T-cell (primary cell): ENCODE measurements around the gene AVL9. TPM values are rescaled to one million over a fixed set of nuclear protein-coding genes. Genes with fewer than 3 reads are reported as not detected.
A peak's percentile ranks its signal among the peaks of the same experiment; 100 is the strongest.

Experiments used
- ATAC-seq, 4 experiments: fragments of 200-7000 bp in 3 of 4; fragments of 150-1000 bp in 1 of 4; cut with Tn5 transposase; replicated peaks in 1 of 4; 1 replicate in 3 of 4; 2 replicates in 1 of 4; pipeline ENCODE4 v1.10.0; 2021; ENCODE audit warnings: moderate library complexity in 3 of 4, mild to moderate bottlenecking in 2 of 4, moderate number of reproducible peaks in 1 of 4
- CTCF ChIA-PET, 2 donors: fragments of 300-600 bp; sonication (Branson Sonifier 250); formaldehyde crosslinking; loops; one replicate each; lab custom pipeline; 2022; ENCODE audit warnings: antibody characterized with exemption in 2 of 2; lab: Charles Lee
- POLR2A ChIA-PET, 2 donors: fragments of 300-600 bp; sonication (Branson Sonifier 250); formaldehyde crosslinking; loops; one replicate each; lab custom pipeline; 2022; ENCODE audit warnings: antibody characterized with exemption in 2 of 2; lab: Charles Lee
- DNase-seq, 35 experiments: peaks; one replicate each; pipeline versions ENCODE4 v3.0.0 to v3.0.0-alpha.2; 2013 to 2023
- H3K27ac ChIP-seq: one replicate; pipeline ENCODE4 v1.5.1; 2013; ENCODE audit warnings: low read length
- H3K27me3 ChIP-seq, 2 experiments: replicated peaks in 1 of 2; 1 replicate in 1 of 2; 2 replicates in 1 of 2; pipeline versions ENCODE4 v1.6.1 to v1.7.0; 2013; ENCODE audit warnings: low read length in 1 of 2, mixed read lengths in 1 of 2; ENCODE audit not compliant: control insufficient read depth in 2 of 2, insufficient read depth in 2 of 2; ENCODE audit errors: extremely low read depth in 1 of 2
- H3K36me3 ChIP-seq, 2 donors: 1 replicate in 1 of 2; 2 replicates in 1 of 2; pipeline versions ENCODE4 v1.6.1 to v1.7.0; 2013; ENCODE audit warnings: low read length in 1 of 2; ENCODE audit not compliant: control insufficient read depth in 2 of 2, insufficient read depth in 1 of 2; ENCODE audit errors: extremely low read depth in 1 of 2
- H3K4me1 ChIP-seq, 2 experiments: 1 replicate in 1 of 2; 2 replicates in 1 of 2; pipeline versions ENCODE4 v1.6.1 to v1.7.0; 2013; ENCODE audit warnings: low read length in 2 of 2, mixed read lengths in 1 of 2; ENCODE audit not compliant: insufficient read depth in 2 of 2, control insufficient read depth in 1 of 2; ENCODE audit errors: extremely low read depth in 1 of 2
- H3K4me3 ChIP-seq, 2 donors: 1 replicate in 1 of 2; 2 replicates in 1 of 2; pipeline versions ENCODE4 v1.5.1 to v1.7.0; 2013; ENCODE audit warnings: mild to moderate bottlenecking in 2 of 2, low read length in 1 of 2, moderate library complexity in 1 of 2; ENCODE audit not compliant: control insufficient read depth in 1 of 2; ENCODE audit errors: extremely low read depth in 1 of 2
- H3K9me3 ChIP-seq: 2 replicates; pipeline ENCODE4 v1.7.0; 2013
- H3K27ac Mint-ChIP-seq, 2 donors: one replicate each; pipeline ENCODE4 v1.8.0; 2020 to 2021; ENCODE audit warnings: mild to moderate bottlenecking in 2 of 2, mixed read lengths in 2 of 2
- H3K27me3 Mint-ChIP-seq, 2 donors: one replicate each; pipeline ENCODE4 v1.8.0; 2021 to 2022; ENCODE audit warnings: mixed read lengths in 2 of 2
- H3K36me3 Mint-ChIP-seq: one replicate; pipeline ENCODE4 v1.8.0; 2021; ENCODE audit warnings: mixed read lengths
- H3K4me1 Mint-ChIP-seq, 3 donors: one replicate each; pipeline ENCODE4 v1.8.0; 2020 to 2022; ENCODE audit warnings: mixed read lengths in 3 of 3, mild to moderate bottlenecking in 1 of 3
- H3K4me3 Mint-ChIP-seq, 3 donors: one replicate each; pipeline ENCODE4 v1.8.0; 2020 to 2022; ENCODE audit warnings: mild to moderate bottlenecking in 3 of 3, mixed read lengths in 3 of 3, moderate library complexity in 3 of 3
- H3K9me3 Mint-ChIP-seq, 3 donors: one replicate each; pipeline ENCODE4 v1.8.0; 2020 to 2022; ENCODE audit warnings: mixed read lengths in 3 of 3
- WGBS: methylation state at CpG from one replicate; pipeline ENCODE4 v1.1.5; 2013; ENCODE audit warnings: missing lambda C conversion rate; ENCODE audit not compliant: insufficient coverage; 5-methylcytosine and 5-hydroxymethylcytosine counted together
- total RNA-seq, 35 experiments: library from RNA in 6 of 35; stranded (reverse) in 6 of 35; fragments of 120-200 nt in 1 of 35; gene quantifications; one replicate each; pipeline versions ENCODE4 v1.2.1 to v1.2.4 and lab custom pipeline; 2013 to 2026

The AVL9 gene
- total RNA-seq, 5 donors from 2014 or later (not counting 1 experiment from before 2014, with no cell fraction given): 39.3 to 44.9 (median 39.7) TPM

DNA sequence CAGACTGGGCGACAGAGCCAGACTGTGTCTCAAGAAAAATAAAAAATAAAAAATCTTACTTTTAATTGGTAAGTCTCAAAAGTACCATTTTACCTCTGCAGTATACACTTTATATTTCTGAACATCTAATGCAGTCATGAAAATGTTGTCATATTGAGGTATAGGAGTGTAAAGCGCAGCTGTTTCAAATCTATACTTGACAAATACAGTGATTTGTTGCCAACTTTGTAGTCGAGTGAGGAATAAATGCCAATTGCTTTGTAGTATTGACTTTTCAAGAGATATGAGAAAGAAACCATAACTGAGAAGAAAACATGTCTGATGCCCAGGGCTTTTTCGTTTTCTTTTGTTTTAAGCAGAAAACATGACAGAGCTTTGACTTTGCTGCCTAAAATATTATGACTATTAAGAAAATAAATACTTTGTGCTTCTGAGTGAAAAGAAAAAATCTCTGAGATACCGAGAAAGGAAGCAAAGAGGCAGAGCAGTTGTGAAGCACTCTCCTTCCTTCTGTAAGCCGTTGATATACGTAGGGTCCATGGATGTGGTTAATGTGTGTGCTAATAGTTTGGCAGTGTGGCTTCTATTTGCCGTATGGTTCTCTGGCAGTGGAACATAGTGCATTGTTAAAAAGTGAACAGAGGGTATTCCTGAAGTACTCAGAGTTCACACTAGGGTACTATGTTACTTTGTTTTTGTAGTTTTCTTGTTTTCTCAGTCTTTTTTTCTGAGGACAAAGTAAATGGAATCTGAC lies 38.2 kb downstream of the AVL9 start:
- ChIA-PET POLR2A (interaction anchor here in 1 of 2 donors (0.6 kb wide), 1 partner anchor 37 kb away, joined by 3 read pairs; no protein-coding TSS in a partner anchor), CTCF (interaction anchor here in 1 of 2 donors (0.7 kb wide), 1 partner anchor 42 kb away, joined by 3 read pairs; no protein-coding TSS in a partner anchor)
- peaks cover 24 to 55% (median 36%) of the 10 kb centered on the region in 3 donors for H3K4me1 Mint-ChIP-seq
- DNase-seq: peak in 1 of 35 experiments; percentile 3
- no peaks in the 10 kb centered on the region for H3K9me3 Mint-ChIP-seq
- H3K4me1 ChIP-seq: peaks cover 0 to 10% of the 10 kb centered on the region in 2 experiments
- ATAC-seq: no peak
- no peaks in the 10 kb centered on the region for H3K27me3 Mint-ChIP-seq
- no peak overlapping the region for H3K4me3 Mint-ChIP-seq
- peaks cover 0 to 10% of the 10 kb centered on the region in 2 donors for H3K36me3 ChIP-seq
- no peaks in the 10 kb centered on the region for H3K27me3 ChIP-seq
- no peaks in the 10 kb centered on the region for H3K36me3 Mint-ChIP-seq
- peak overlapping the region; percentile 25 to 59 for H3K27ac Mint-ChIP-seq
- no peak overlapping the region for H3K4me3 ChIP-seq
- no peak overlapping the region for H3K27ac ChIP-seq
- WGBS: 63% methylated on average over 5 of the region's 8 CpGs
- H3K9me3 ChIP-seq: no peaks in the 10 kb centered on the region

DNA sequence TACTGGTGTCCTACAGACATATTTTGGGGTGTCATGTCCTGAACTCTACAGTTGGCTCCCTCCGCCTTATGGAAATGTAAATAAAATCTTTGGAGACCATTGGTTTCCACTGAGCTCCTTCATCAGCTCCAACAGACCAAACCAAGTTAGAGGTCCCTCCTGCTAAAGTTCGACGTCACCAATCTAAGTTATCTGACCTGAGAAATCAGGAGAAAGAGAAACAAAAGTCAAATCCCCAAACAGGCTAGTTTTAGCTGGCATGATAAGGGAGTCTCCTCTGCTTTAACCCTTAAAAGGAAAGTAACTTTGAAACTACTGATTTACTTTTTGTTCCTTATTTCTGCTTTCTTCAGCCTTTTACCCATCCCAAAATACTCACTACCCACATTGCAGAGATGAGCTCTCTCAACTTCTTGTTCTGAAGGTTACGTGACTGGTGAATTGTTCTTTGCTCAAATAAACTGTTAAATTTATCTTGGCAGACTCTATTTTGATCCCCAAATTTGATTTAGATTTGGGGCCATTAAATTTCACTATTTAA lies 39.9 kb downstream of the AVL9 start:
- WGBS: no CpG with 5 or more reads among the region's 4 CpGs
- no peaks in the 10 kb centered on the region for H3K9me3 Mint-ChIP-seq
- POLR2A ChIA-PET: no interaction called here
- no peak overlapping the region for H3K4me3 Mint-ChIP-seq
- Histone ChIP-seq H3K36me3 (peaks cover 0 to 10% of the 10 kb centered on the region in 2 donors), H3K27ac (no peak overlapping the region), H3K27me3 (no peaks in the 10 kb centered on the region), H3K4me3 (no peak overlapping the region), H3K9me3 (no peaks in the 10 kb centered on the region), H3K4me1 (peaks cover 0 to 10% of the 10 kb centered on the region in 2 experiments)
- no peak overlapping the region for H3K27ac Mint-ChIP-seq
- no peak for DNase-seq
- H3K27me3 Mint-ChIP-seq: no peaks in the 10 kb centered on the region
- H3K36me3 Mint-ChIP-seq: no peaks in the 10 kb centered on the region
- no peak for ATAC-seq
- H3K4me1 Mint-ChIP-seq: peaks cover 28 to 56% (median 42%) of the 10 kb centered on the region in 3 donors
- CTCF ChIA-PET: no interaction called here

DNA sequence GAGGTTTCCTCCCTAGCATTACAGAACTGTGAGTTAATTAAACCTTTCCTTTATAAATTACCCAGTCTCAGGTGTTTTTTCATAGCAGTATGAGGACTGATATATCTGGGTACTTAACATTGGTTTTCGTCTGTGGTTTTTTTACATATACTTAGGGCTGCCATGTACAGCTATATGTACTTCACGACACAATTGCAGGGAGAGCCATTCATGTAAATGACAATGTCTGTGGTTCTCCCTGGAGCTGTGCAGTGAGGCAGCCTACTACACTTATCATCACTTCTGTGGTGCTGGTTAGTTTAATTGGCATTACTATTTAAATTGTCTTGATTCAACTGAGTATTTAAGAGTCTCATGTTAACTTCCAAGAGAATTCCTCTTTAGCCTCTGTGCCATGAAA lies 40.7 kb downstream of the AVL9 start:
- Mint-ChIP-seq H3K9me3 (no peaks in the 10 kb centered on the region), H3K27ac (no peak overlapping the region), H3K4me3 (no peak overlapping the region), H3K36me3 (no peaks in the 10 kb centered on the region), H3K4me1 (peaks cover 28 to 59% (median 46%) of the 10 kb centered on the region in 3 donors), H3K27me3 (no peaks in the 10 kb centered on the region)
- Histone ChIP-seq H3K4me3 (no peak overlapping the region), H3K36me3 (peaks cover 0 to 10% of the 10 kb centered on the region in 2 donors), H3K27me3 (no peaks in the 10 kb centered on the region), H3K9me3 (no peaks in the 10 kb centered on the region), H3K4me1 (peaks cover 0 to 10% of the 10 kb centered on the region in 2 experiments), H3K27ac (no peak overlapping the region)
- ChIA-PET CTCF (no interaction called here), POLR2A (no interaction called here)
- no peak for ATAC-seq
- DNase-seq: no peak
- no CpG with 5 or more reads among the region's 2 CpGs for WGBS

DNA sequence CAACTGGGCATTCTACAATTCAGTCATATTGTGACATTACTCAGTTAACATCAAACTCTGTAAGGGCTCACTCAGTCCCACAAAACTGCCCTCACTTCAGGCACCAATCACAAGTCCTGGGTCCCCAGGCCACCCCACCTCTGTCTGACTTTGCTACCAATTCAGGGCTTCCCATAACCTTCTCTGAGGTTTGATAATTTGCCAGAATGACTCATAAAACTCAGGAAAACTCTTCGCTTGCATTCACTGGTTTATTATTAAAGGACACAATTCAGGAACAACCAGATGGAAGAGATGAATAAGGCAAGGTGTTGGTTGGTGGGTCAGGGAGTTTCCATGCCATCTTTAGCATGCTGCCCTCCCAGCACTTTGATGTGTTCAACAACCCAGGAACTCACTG lies 41.3 kb downstream of the AVL9 start:
- ChIA-PET POLR2A (no interaction called here), CTCF (interaction anchor here in 1 of 2 donors (0.6 kb wide), 1 partner anchor 57 kb away, joined by 3 read pairs; no protein-coding TSS in a partner anchor)
- Mint-ChIP-seq H3K27me3 (no peaks in the 10 kb centered on the region), H3K4me3 (no peak overlapping the region), H3K36me3 (no peaks in the 10 kb centered on the region), H3K4me1 (peaks cover 28 to 58% (median 46%) of the 10 kb centered on the region in 3 donors), H3K27ac (no peak overlapping the region), H3K9me3 (no peaks in the 10 kb centered on the region)
- no peaks in the 10 kb centered on the region for H3K9me3 ChIP-seq
- no peak overlapping the region for H3K27ac ChIP-seq
- ATAC-seq: no peak
- no CpG with 5 or more reads among the region's 1 CpG for WGBS
- DNase-seq: no peak
- H3K36me3 ChIP-seq: peaks cover 0 to 10% of the 10 kb centered on the region in 2 donors
- no peak overlapping the region for H3K4me3 ChIP-seq
- H3K4me1 ChIP-seq: peaks cover 0 to 8% of the 10 kb centered on the region in 2 experiments
- H3K27me3 ChIP-seq: no peaks in the 10 kb centered on the region

DNA sequence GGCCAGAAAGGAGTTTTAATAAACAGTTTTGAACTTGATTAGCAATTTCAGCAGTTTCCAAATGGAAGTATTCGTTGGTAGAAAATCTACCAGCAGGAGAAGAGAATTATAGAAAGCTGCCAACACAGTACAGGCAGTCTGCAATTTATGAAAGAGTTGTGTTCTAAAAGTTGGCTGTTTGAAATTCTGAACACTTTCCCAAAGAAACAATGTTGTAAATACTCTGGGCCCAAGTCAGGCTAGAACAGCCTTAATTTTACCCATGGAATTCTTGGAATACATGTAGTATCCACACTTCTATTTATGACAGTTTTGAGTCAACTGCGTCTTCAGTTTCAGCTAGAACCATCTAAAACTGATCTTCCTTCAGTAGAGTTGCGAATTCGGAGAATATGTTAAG lies 42.5 kb downstream of the AVL9 start:
- DNase-seq (no peak), ATAC-seq (no peak)
- Histone ChIP-seq H3K27ac (no peak overlapping the region), H3K4me1 (peaks cover 0 to 4% of the 10 kb centered on the region in 2 experiments), H3K9me3 (no peaks in the 10 kb centered on the region), H3K36me3 (peaks cover 0 to 3% of the 10 kb centered on the region in 2 donors), H3K27me3 (no peaks in the 10 kb centered on the region), H3K4me3 (no peak overlapping the region)
- H3K27ac Mint-ChIP-seq: no peak overlapping the region
- 100% methylated on average over 1 of the region's 4 CpGs for WGBS
- no peak overlapping the region for H3K4me3 Mint-ChIP-seq
- POLR2A ChIA-PET: no interaction called here
- peaks cover 28 to 48% (median 41%) of the 10 kb centered on the region in 3 donors for H3K4me1 Mint-ChIP-seq
- CTCF ChIA-PET: no interaction called here
- no peaks in the 10 kb centered on the region for H3K27me3 Mint-ChIP-seq
- H3K36me3 Mint-ChIP-seq: no peaks in the 10 kb centered on the region
- no peaks in the 10 kb centered on the region for H3K9me3 Mint-ChIP-seq

DNA sequence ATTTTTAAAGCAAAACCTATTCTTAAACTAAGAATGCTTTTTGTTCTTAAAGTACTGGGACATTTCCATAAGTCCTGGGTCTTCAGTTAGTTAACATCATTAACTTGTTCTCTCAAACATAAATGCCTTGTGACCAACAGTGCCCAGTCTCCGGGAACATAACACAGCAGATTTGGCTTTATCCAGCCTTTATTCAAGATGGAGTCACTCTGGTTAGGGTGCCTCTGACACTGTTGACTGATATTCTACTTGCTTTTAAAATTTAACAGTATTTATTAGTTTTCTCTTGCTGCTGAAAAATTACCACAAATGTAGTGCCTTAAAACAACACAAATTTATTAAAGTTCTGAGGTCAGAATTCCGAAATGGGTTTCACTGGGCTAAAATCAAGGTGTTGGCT lies 44.1 kb downstream of the AVL9 start:
- ChIA-PET POLR2A (interaction anchor here in 1 of 2 donors (0.6 kb wide), 1 partner anchor 138 kb away, joined by 3 read pairs; no protein-coding TSS in a partner anchor), CTCF (no interaction called here)
- ATAC-seq (no peak), DNase-seq (no peak)
- no peaks in the 10 kb centered on the region for H3K27me3 Mint-ChIP-seq
- no peaks in the 10 kb centered on the region for H3K9me3 Mint-ChIP-seq
- H3K36me3 ChIP-seq: peaks cover 0 to 16% of the 10 kb centered on the region in 2 donors
- WGBS: 100% methylated on average over 1 of the region's 2 CpGs
- H3K4me1 ChIP-seq: no peaks in the 10 kb centered on the region
- H3K27ac Mint-ChIP-seq: no peak overlapping the region
- peaks cover 13% of the 10 kb centered on the region for H3K36me3 Mint-ChIP-seq
- no peaks in the 10 kb centered on the region for H3K9me3 ChIP-seq
- peaks cover 35 to 49% (median 43%) of the 10 kb centered on the region in 3 donors for H3K4me1 Mint-ChIP-seq
- H3K4me3 Mint-ChIP-seq: no peak overlapping the region
- no peaks in the 10 kb centered on the region for H3K27me3 ChIP-seq
- H3K27ac ChIP-seq: no peak overlapping the region
- no peak overlapping the region for H3K4me3 ChIP-seq
